GM12864 (cell line): ENCODE results near the gene B3GNT9.

Experiments
- DNase-seq: peaks from one replicate; pipeline ENCODE4 v3.0.0-alpha.2; 2011; ENCODE audit warnings: low read depth
- H3K4me3 ChIP-seq: 2 replicates; pipeline ENCODE4 v1.5.1; 2011; ENCODE audit warnings: mild to moderate bottlenecking, low read depth, low read length, control low read depth
- CTCF ChIP-seq: IDR thresholded peaks from 2 replicates; pipeline ENCODE4 v1.5.1; 2011; ENCODE audit warnings: low read depth, mild to moderate bottlenecking, moderate library complexity, low read length, control low read depth, inconsistent platforms; ENCODE audit errors: missing control alignments

The B3GNT9 gene

GRCh38 chr16:67182288-67182687 lies 31.5 kb upstream of the B3GNT9 start:
- TF ChIP-seq CTCF: no peak
- DNase-seq: no peak
- peak overlapping the region; percentile 84; the same call in 1 of the 2 replicates for H3K4me3 ChIP-seq

- DNase-seq: no peak
- H3K4me3 ChIP-seq: no peak overlapping the region
- TF ChIP-seq CTCF: no peak
Measured at GRCh38 chr16:67181346-67181745, 30.5 kb upstream of the B3GNT9 start.

DNA sequence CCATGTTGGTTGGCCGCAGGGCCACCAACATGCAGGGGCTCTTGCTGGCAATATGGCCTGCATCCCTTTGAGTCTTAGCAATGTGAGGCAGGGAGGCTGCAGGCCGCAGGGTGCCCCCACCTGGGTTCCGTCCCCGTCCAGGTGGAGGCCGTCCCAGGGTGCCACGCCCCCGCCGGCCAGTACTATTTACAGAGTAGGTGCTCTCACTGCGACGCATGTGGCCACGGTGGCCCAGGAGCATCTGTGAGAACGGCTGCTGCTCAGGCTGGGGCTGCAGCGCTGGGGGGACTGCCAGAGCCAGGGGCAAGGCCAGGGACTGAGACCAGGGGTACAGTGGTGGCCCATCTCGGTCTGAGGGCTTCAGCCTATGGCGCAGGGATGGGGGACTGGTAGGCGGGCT lies 29.4 kb upstream of the B3GNT9 start:
- TF ChIP-seq CTCF: no peak
- no peak for DNase-seq

GRCh38 chr16:67179421-67180080 lies 28.8 kb upstream of the B3GNT9 start:
- no peak overlapping the region for H3K4me3 ChIP-seq
- DNase-seq: no peak
- TF ChIP-seq CTCF: peak; percentile 28

More for the DNA sequence above, 29.4 kb upstream of the B3GNT9 start:
- H3K4me3 ChIP-seq: no peak overlapping the region

DNA sequence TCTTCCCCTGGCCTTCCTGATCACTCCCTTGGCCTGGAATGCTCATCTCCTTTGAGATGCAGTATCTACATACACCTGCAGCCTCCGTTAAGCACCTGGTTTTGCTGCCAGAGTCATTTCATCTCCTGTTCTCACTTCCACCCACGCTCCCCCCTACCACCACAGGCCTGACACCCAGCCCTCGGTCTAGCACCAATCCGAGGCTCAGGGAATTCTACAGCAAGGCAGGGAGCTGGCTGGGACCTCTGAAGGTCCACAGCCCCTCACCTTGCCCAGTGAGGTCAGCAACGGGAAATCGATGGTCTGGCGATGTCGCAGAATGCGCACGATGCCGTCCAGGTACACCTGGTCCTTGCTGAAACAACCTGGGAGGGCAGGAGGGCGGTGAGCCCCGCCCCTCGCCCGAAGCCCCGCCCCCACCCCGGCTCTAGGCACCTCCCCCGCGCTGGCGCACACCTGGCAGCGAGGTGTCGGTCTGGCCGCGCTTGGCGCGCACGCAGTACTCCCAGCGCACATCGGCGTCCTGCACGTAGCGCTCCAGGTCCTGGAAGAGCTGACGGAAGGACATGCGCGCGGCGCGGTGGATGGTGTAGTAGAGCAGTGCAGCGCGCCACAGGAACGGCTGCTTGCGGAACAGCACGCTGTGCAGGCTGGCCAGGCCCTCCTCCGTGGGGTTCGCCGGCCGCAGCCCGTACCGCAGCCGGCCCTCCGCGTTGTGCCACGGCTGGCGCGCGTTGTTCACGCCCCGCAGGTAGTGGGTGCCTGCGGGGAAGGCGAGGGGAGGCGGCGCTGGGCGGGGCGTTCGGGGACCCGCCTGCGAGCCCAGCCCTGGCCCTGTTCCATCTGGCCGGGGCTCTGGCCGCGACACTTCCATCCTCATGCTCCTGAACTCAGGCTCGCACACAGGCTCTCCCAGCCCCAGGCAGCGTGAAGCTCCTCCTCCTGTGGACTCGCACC lies 27.2 kb upstream of the B3GNT9 start:
- peak; percentile 25 for TF ChIP-seq CTCF
- peak overlapping the region; percentile 48 for H3K4me3 ChIP-seq
- no peak for DNase-seq

DNA sequence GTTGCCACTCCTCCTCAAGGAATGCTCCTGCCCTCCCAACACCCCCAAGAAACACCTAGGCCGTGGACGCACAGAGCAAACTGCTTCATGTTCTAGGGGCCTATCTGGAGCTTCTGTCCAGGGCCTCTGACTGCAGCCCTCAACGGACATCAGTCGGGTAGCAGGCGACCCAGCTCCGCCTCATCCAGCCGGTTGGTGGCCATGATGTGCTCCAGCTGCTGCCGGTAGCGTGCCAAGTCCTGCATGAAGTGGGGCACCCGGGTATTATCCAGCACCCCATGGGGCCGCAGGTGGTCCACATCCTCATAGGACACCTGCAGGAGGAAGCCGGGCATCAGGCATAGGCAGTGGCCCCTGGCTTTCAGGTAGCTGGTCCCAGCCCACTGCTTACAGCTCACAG lies 25.9 kb upstream of the B3GNT9 start:
- TF ChIP-seq CTCF: no peak
- no peak for DNase-seq
- H3K4me3 ChIP-seq: no peak overlapping the region
